Osteocyte (in vitro differentiated cells): Measurements from ENCODE around the gene RAB9A. TPM values are rescaled to one million over a fixed set of nuclear protein-coding genes. Genes with fewer than 3 reads are reported as not detected.
"Not testable (repeated sequence)": the region's sequence is repeated elsewhere in the genome, so short reads cannot be mapped to it uniquely, and the experiment has no call there.

Source experiments
- DNase-seq: peaks from one replicate; pipeline ENCODE4 v3.0.0; 2021; ENCODE audit warnings: mixed read lengths; ENCODE audit not compliant: unreplicated experiment; ENCODE audit errors: extremely low spot score
- H3K27ac Mint-ChIP-seq: one replicate; pipeline ENCODE4 v1.8.0; 2021; ENCODE audit warnings: mild to moderate bottlenecking, mixed read lengths; ENCODE audit not compliant: unreplicated experiment
- H3K27me3 Mint-ChIP-seq: one replicate; pipeline ENCODE4 v1.8.0; 2021; ENCODE audit warnings: mixed read lengths; ENCODE audit not compliant: unreplicated experiment
- H3K36me3 Mint-ChIP-seq: one replicate; pipeline ENCODE4 v1.8.0; 2021; ENCODE audit warnings: mixed read lengths; ENCODE audit not compliant: unreplicated experiment
- H3K4me1 Mint-ChIP-seq: one replicate; pipeline ENCODE4 v1.8.0; 2021; ENCODE audit warnings: mixed read lengths; ENCODE audit not compliant: unreplicated experiment
- H3K4me3 Mint-ChIP-seq: one replicate; pipeline ENCODE4 v1.8.0; 2021; ENCODE audit warnings: mild to moderate bottlenecking, moderate library complexity, mixed read lengths; ENCODE audit not compliant: unreplicated experiment
- H3K9me3 Mint-ChIP-seq: one replicate; pipeline ENCODE4 v1.8.0; 2021; ENCODE audit warnings: mixed read lengths; ENCODE audit not compliant: unreplicated experiment
- CTCF ChIP-seq: fragments of 200-600 bp; sonication (generic); IDR thresholded peaks from 2 replicates; pipeline ENCODE4 v1.5.0; 2021; ENCODE audit warnings: antibody characterized with exemption, mild to moderate bottlenecking, moderate library complexity
- long read RNA-seq: library from polyadenylated mRNA; unstranded; transcript quantifications from one replicate; pipeline ENCODE4 v2.0.0, GENCODE V29; 2021
- total RNA-seq: library from RNA; stranded (reverse); gene quantifications from 2 replicates; pipeline ENCODE4 v1.2.1, GENCODE V29; 2021

Gene RAB9A
- total RNA-seq, result 25.6 and 32.9 TPM in 2 replicates
- long read RNA-seq, transcript RAB9A-203 (2 exons, 737 nt), result minor isoform, 53 of 161 reads
- long read RNA-seq, transcript RAB9A-202 (3 exons, 2,039 nt), result major isoform, 100 of 161 reads
- long read RNA-seq, partial matches to known transcripts, result 1 of 161 reads
- long read RNA-seq, other reads (novel, unspliced or antisense), result 4 of 161 reads

GRCh38 chrX:13688958-13689740, at the start of gene RAB9A:
Gene RAB9A (plus strand): TSS chrX:13689128. CDS start chrX:13708747, 19,619 bp downstream.
- TF ChIP-seq CTCF, result no peak
- Mint-ChIP-seq H3K4me3 (peak within 1 kb of the TSS; percentile 74), H3K27me3 (no peaks in the 10 kb centered on the region), H3K4me1 (peaks cover 32% of the 10 kb centered on the region), H3K36me3 (no peaks in the 10 kb centered on the region), H3K27ac (peak within 1 kb of the TSS; percentile 72), H3K9me3 (peaks cover under 1% of the 10 kb centered on the region)
- DNase-seq, result peak; percentile 94

GRCh38 chrX:13641684-13642083, 47.2 kb upstream of the RAB9A start:
- H3K4me3 Mint-ChIP-seq, H3K27ac Mint-ChIP-seq, H3K27me3 Mint-ChIP-seq, H3K36me3 Mint-ChIP-seq, DNase-seq, H3K4me1 Mint-ChIP-seq: not testable (repeated sequence)
- peaks cover 11% of the 10 kb centered on the region for H3K9me3 Mint-ChIP-seq

GRCh38 chrX:13645464-13646153, 43.3 kb upstream of the RAB9A start:
- H3K27ac Mint-ChIP-seq, result no peak overlapping the region
- H3K4me3 Mint-ChIP-seq, result no peak overlapping the region
- H3K27me3 Mint-ChIP-seq, result no peaks in the 10 kb centered on the region
- H3K9me3 Mint-ChIP-seq, result no peaks in the 10 kb centered on the region
- TF ChIP-seq CTCF, result no peak
- H3K36me3 Mint-ChIP-seq, result no peaks in the 10 kb centered on the region
- DNase-seq, result no peak
- H3K4me1 Mint-ChIP-seq, result peaks cover 1% of the 10 kb centered on the region

GRCh38 chrX:13646154-13646549, 42.8 kb upstream of the RAB9A start:
- Mint-ChIP-seq H3K9me3 (no peaks in the 10 kb centered on the region), H3K4me1 (peaks cover 1% of the 10 kb centered on the region), H3K27me3 (no peaks in the 10 kb centered on the region), H3K4me3 (no peak overlapping the region), H3K36me3 (no peaks in the 10 kb centered on the region), H3K27ac (no peak overlapping the region)
- DNase-seq, result peak; percentile 87
- peak; percentile 81 for TF ChIP-seq CTCF

GRCh38 chrX:13647709-13648212, 41.2 kb upstream of the RAB9A start:
- Mint-ChIP-seq H3K27me3 (no peaks in the 10 kb centered on the region), H3K36me3 (no peaks in the 10 kb centered on the region), H3K4me1 (peaks cover 6% of the 10 kb centered on the region), H3K4me3 (no peak overlapping the region), H3K27ac (no peak overlapping the region), H3K9me3 (no peaks in the 10 kb centered on the region)
- DNase-seq, result no peak
- TF ChIP-seq CTCF, result no peak

GRCh38 chrX:13648336-13648735, 40.6 kb upstream of the RAB9A start:
- H3K27me3 Mint-ChIP-seq, H3K27ac Mint-ChIP-seq: not testable (repeated sequence)

More at GRCh38 chrX:13648336-13648735, 40.6 kb upstream of the RAB9A start:
- not testable (repeated sequence) for DNase-seq, H3K9me3 Mint-ChIP-seq, H3K4me1 Mint-ChIP-seq, H3K4me3 Mint-ChIP-seq, H3K36me3 Mint-ChIP-seq
